ENCODE results near the gene PAIP1.

The PAIP1 gene

DNA sequence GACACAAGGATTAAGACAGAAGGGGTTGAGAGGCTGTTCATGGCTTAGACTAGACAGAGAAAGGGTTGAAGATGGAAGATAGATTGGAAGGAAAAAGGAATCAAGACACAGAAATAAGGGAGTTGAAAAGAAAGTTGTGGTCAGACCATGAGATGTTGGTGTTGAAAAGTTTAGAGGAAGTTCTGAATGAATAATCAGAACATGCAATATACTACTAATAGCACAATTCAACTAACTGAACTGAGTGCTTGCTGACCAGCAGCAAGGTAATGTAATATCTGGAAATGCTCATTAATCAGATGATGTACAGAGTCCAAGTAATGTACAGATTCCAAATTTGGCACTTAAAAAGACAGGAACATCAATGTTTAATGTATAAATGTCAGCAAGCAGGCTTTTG, 35.5 kb upstream of the PAIP1 start:
- no peak overlapping the region for H3K4me3 ChIP-seq (ENCODE audit: low read depth, low read length)
- TF ChIP-seq, protein P1, sequence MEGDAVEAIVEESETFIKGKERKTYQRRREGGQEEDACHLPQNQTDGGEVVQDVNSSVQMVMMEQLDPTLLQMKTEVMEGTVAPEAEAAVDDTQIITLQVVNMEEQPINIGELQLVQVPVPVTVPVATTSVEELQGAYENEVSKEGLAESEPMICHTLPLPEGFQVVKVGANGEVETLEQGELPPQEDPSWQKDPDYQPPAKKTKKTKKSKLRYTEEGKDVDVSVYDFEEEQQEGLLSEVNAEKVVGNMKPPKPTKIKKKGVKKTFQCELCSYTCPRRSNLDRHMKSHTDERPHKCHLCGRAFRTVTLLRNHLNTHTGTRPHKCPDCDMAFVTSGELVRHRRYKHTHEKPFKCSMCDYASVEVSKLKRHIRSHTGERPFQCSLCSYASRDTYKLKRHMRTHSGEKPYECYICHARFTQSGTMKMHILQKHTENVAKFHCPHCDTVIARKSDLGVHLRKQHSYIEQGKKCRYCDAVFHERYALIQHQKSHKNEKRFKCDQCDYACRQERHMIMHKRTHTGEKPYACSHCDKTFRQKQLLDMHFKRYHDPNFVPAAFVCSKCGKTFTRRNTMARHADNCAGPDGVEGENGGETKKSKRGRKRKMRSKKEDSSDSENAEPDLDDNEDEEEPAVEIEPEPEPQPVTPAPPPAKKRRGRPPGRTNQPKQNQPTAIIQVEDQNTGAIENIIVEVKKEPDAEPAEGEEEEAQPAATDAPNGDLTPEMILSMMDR (IDR thresholded peaks at IDR 0.05; ENCODE audit: low read depth, low read length, missing control alignments), result no peak
- DNase-seq (ENCODE audit: low read depth), result no peak

DNA sequence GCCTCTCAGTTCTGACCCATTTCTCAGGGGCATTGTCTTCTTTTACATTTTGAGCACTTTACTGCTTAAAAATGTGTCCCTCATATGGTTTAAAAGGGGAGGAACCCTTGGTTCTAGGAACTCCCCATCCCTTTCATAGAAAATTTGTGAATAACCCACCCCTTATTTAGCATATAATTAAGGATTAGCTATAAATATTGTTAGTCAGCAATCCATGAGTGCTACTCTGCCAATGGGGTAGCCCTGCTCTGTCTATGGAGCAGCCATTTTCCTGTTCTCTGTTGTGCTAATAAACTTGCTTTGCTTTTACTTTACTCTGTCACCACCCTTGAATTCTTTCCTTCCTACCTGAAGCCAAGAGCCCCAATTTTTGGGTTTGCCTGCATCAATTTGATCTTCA, 33.8 kb upstream of the PAIP1 start:
- no peak overlapping the region for H3K4me3 ChIP-seq (ENCODE audit: low read depth, low read length)
- TF ChIP-seq, protein P1 (IDR thresholded peaks at IDR 0.05; ENCODE audit: low read depth, low read length, missing control alignments), result no peak
- DNase-seq (ENCODE audit: low read depth), result no peak

DNA sequence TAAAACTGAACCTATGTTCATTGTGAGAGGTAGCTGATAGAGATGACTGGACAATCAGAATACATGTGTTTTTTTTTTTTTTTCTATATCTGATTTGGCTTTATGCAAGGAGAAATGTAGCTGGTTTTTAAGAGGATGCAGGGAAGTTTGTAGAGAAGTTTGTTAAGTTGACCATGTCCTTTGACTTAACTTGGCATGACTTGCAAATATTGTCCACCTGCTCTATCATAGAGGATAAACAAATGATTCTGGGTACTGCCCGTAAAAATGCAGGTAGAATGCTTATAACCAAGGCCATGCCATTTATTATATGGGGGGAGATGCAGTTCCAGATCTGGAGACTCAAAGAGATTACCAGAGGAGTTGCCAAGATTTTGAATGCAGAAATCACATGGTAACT, 32.4 kb upstream of the PAIP1 start:
- TF ChIP-seq, protein P1 (IDR thresholded peaks at IDR 0.05; ENCODE audit: low read depth, low read length, missing control alignments), result no peak
- H3K4me3 ChIP-seq (ENCODE audit: low read depth, low read length), result no peak overlapping the region
- no peak for DNase-seq (ENCODE audit: low read depth)

DNA sequence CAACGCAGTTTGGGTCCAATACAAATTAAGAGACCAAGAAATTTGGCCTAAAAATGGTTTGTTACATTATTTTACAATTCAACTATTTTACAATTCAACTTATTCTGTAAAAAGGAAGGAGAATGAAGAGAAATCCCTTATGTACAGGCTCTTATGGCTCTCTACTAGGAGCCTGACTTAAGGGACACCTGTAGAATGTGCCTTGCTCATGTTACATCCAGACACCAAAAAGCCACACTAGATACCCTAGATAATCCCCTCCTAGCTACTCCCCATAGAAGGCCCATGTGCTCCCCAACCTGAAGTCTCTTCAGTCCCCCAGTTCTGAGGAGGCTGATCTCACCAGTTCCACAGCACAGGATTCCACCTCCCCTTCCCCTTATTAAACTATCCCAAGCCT, 32.0 kb upstream of the PAIP1 start:
- TF ChIP-seq, protein P1 (IDR thresholded peaks at IDR 0.05; ENCODE audit: low read depth, low read length, missing control alignments), result no peak
- H3K4me3 ChIP-seq (ENCODE audit: low read depth, low read length), result no peak overlapping the region
- no peak for DNase-seq (ENCODE audit: low read depth)

DNA sequence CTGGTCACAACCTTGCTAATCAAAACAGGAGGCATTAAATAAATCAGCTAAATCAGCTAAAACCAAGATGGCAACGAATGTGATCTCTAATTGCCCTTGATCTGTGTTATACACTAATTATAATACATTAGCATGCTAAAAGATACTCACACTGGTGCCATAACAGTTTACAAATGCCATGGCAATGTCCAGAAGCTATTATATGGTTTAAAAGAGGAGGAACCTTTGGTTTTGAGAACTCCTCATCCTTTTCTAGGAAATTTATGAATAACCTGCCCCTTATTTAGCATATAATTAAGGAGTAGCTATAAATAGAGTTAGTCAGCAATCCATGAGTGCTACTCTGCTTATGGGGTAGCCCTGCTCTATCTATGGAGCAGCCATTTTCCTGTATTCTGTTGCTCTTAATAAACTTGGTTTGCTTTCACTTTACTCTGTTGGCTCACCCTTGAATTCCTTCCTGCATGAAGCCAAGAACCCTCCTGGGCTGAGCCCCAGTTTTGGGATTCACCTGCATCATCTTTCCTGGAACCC, 27.4 kb upstream of the PAIP1 start:
- H3K4me3 ChIP-seq (ENCODE audit: low read depth, low read length), result no peak overlapping the region
- DNase-seq (ENCODE audit: low read depth), result no peak
- TF ChIP-seq, protein P1 (IDR thresholded peaks at IDR 0.05; ENCODE audit: low read depth, low read length, missing control alignments), result no peak

DNA sequence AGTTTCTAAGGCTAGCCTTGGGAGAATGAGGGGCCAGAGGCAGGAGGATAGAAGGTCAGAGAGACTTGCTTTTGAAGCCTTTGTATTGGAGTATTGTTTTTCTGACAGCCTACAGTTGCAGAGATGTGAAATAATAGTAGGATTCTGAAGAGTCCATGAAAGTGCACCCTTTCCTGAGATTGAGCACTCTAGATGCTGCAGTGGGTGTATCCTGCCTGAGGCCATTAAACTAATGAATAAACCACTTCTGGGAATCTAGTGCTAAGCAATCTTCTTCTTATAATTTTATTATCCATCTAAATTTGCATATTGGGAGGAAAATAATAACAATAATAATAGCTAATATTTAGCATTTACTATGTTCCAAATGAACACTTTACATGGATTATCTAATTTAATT, 26.8 kb upstream of the PAIP1 start:
- no peak for DNase-seq (ENCODE audit: low read depth)
- TF ChIP-seq, protein P1 (IDR thresholded peaks at IDR 0.05; ENCODE audit: low read depth, low read length, missing control alignments), result no peak
- no peak overlapping the region for H3K4me3 ChIP-seq (ENCODE audit: low read depth, low read length)

All from GM12864 (cell line).